Measurements from ENCODE around the gene SLC34A3. TPM values are rescaled to one million over a fixed set of nuclear protein-coding genes. Genes with fewer than 3 reads are reported as not detected.

The SLC34A3 gene
- total RNA-seq, 4 donors from 2014 or later: 0.11 to 1.7 (median 0.38) TPM; not detected in 1

GRCh38 chr9:137199411-137200121 is 31.1 kb upstream of the SLC34A3 start:
- Histone ChIP-seq H3K36me3 (no peaks in the 10 kb centered on the region), H3K4me1 (peaks cover 69 to 91% (median 76%) of the 10 kb centered on the region in 3 donors), H3K27ac (peak overlapping the region in 3 of 4 donors; percentile 53 to 94 (median 70)), H3K27me3 (no peaks in the 10 kb centered on the region), H3K4me3 (peak overlapping the region; percentile 39 to 82 (median 72)), H3K9me3 (no peaks in the 10 kb centered on the region)
- no peak for DNase-seq
- WGBS, 2 donors: 55% methylated on average over 4 of the region's 51 CpGs; no CpG with 5 or more reads in 1 of the 2 donors
- intact Hi-C loops (cut with DNase I): no loop called here
- TF ChIP-seq POLR2A (IDR thresholded peaks at IDR 0.05): no peak
- no peak for TF ChIP-seq CTCF (IDR thresholded peaks at IDR 0.05)

GRCh38 chr9:137200311-137201204 is 30.1 kb upstream of the SLC34A3 start, which contains the start of gene TPRN:
TSS of gene TPRN (minus strand) at chr9:137200741. CDS start at chr9:137200711, 30 bp downstream.
- Histone ChIP-seq H3K27me3 (no peaks in the 10 kb centered on the region), H3K27ac (peak within 1 kb of the TSS; percentile 89 to 94 (median 90)), H3K9me3 (no peaks in the 10 kb centered on the region), H3K36me3 (no peaks in the 10 kb centered on the region), H3K4me1 (peaks cover 64 to 86% (median 73%) of the 10 kb centered on the region in 3 donors), H3K4me3 (peak within 1 kb of the TSS; percentile 59 to 82 (median 72))
- intact Hi-C loops (cut with DNase I): no loop called here
- WGBS, 2 donors: 0% methylated on average over 5 of the region's 118 CpGs; no CpG with 5 or more reads in 1 of the 2 donors
- TF ChIP-seq CTCF (IDR thresholded peaks at IDR 0.05) (peak in 2 of 6 experiments; percentile 3 to 17), POLR2A (IDR thresholded peaks at IDR 0.05) (peak in 3 of 4 donors; percentile 23 to 83 (median 82))
- DNase-seq: peak; percentile 96

GRCh38 chr9:137201205-137201868 is 29.4 kb upstream of the SLC34A3 start:
- H3K9me3 ChIP-seq: no peaks in the 10 kb centered on the region
- TF ChIP-seq POLR2A (IDR thresholded peaks at IDR 0.05) (no peak), CTCF (IDR thresholded peaks at IDR 0.05) (peak in 1 of 6 experiments; percentile 4)
- 14 to 15% methylated on average over 9 to 13 of the region's 23 CpGs for WGBS, 2 donors
- H3K27me3 ChIP-seq: no peaks in the 10 kb centered on the region
- no peaks in the 10 kb centered on the region for H3K36me3 ChIP-seq
- H3K27ac ChIP-seq: peak overlapping the region; percentile 89 to 94 (median 90)
- peaks cover 63 to 85% (median 72%) of the 10 kb centered on the region in 3 donors for H3K4me1 ChIP-seq
- DNase-seq: no peak
- peak overlapping the region; percentile 59 to 82 (median 72) for H3K4me3 ChIP-seq
- intact Hi-C loops (cut with DNase I): no loop called here

GRCh38 chr9:137202966-137203365 is 27.7 kb upstream of the SLC34A3 start:
- 74 to 78% methylated on average over 5 to 6 of the region's 8 CpGs for WGBS, 2 donors
- H3K27ac ChIP-seq: no peak overlapping the region
- H3K4me3 ChIP-seq: no peak overlapping the region
- H3K36me3 ChIP-seq: no peaks in the 10 kb centered on the region
- H3K4me1 ChIP-seq: peaks cover 58 to 80% (median 64%) of the 10 kb centered on the region in 3 donors
- intact Hi-C loops (cut with DNase I): no loop called here
- DNase-seq: no peak
- no peaks in the 10 kb centered on the region for H3K27me3 ChIP-seq
- TF ChIP-seq CTCF (IDR thresholded peaks at IDR 0.05) (no peak), POLR2A (IDR thresholded peaks at IDR 0.05) (no peak)
- no peaks in the 10 kb centered on the region for H3K9me3 ChIP-seq

All from esophagus squamous epithelium (tissue), 5 donors.